ENCODE results near the gene SLC2A2.

SLC2A2 gene

DNA sequence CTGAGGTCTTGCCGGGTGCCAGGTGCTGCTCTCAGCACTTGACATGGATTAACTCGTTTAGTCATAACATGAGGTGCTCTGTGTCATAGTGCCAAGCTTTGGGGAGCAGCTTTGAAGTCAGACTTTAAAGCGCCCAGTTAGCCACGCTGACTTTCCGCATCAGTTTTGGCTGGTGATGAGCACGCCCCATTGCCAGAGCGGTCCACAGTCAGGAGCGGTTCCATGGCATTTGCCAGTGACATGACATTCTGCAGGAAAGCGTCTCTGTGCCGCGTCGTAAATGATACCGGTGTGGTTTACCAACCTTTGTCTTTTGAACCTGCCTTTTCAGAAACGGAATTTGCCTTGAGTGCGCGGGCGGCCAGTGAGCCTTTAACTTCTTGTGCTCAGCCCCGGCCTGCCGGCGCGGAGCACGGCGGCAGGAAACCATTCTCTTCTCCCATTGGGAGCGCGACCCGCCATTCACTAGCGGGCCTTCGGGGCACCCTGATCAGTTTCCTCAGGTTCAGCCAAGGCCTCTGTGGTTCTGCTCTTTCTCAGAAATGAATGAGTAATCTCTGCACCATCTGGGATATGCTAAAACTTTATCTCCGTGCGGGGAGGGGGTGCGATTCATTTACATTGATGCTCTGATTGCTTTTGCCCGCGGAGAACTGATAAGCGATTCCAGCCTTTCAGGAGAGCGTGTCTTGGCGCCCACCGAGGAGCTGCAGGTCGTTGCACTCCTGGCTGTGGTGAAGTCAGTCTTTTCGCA is 1.7 kb upstream of the SLC2A2 start:
- peak; percentile 40 for DNase-seq

DNA sequence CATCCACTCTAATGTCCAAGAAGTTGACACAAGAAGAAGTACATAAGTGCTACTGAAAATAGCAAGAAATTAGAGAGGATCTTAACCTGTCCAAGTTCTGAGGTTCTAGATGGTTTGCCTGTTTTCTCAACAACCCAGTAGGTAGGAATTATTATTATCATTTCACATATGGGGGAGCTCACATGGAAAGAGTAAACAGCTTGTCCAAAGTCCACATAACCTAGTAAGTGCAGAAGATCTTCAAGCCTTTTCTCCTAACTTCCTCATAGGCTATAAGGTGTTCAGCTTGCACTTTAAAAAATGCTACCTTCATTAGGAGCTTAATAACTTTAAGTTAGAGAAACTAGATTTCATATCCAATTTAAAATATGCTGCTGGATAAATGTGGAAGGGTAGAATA is 3.0 kb downstream of the SLC2A2 start:
- DNase-seq: no peak

DNA sequence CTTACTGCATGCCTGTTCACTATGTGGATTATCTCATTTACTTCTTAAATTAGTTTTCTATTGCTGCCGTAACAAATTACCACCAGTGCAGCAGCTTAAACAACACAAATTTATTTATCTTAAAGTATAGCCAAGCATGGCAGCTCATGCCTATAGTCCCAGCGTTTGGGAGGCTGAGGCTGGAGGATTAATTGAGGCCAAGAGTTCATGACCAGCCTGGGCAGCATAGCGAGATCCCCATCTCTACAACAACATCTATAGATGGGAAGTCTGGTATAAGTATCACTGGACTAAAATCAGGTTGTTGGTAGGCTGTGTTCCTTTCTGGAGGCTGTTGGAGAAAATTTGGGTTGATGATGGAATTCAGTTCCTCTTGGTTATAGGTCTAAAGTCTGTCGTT is 5.1 kb downstream of the SLC2A2 start:
- DNase-seq: no peak

DNA sequence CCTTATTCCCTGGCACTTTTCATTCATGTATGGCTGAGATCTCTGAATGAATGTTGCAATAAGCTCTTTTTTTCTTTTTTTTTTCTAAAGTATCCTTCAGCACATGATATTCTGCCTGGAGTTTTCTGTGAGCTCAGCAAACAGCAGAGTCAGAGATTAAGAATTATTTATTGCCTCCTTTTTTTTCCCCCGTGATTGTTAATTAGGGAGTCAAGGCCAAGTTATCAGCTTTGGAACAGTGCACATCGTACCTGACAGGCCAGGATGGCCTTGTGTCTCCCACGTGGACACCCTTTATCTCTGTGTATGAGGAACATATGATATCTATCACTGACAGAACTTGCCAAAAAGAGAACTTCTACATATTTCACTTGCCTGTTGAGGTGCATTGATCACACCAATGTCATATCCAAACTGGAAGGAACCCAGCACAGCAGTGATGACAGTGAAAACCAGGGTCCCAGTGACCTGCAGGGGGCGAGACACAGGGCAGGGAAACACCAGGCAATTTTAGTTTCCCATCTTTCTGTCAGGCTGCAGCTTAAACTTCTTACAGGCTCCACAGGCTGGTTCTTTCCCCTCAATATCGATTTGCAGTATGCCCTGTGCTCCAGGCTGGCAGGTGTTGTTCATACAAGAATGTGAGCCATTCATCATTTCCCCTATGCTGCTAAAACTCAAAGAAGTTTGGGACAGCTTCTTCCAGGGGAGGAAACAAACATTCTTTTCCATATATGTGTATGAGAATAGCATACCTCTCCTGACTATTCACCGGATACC is 8.2 kb downstream of the SLC2A2 start:
- DNase-seq: no peak

DNA sequence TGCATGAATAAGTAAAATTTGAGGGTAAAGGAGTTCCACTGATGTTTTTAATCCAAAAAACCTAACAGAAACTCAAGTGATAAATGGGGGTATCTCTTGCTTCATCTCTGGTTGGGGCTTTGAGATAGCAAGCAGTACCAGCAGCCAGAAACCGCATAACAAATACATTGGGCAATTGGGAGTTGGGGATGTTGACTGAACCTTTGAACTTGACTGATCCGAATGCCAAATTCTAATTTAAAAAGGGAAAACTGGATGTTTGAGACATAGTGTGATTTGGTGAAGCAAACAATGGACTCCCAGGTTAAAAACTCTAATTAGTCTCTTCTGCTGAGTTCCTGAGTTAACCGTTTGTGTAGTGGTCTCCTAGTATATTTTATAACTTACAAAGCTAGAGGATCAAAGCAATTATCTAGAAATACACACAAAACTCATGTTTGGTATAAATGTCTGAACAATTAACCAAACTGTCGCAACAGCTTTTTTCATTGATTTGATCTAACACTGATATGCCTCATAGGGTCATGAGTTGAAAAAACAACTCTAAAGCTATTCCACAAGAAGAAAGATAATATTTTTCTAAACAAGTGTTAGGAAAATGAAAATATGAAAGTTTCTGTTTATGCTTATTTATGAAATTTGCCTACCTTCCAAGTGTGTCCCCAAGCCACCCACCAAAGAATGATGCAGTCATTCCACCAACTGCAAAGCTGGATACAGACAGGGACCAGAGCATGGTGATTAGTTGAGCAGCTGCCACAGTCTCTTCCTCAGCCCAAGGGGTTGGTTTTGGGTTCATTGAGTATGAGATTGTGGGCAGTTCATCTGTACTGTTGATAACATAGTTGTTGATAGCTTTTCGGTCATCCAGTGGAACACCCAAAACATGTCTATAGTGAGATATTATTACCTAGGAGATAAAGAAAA is 12.4 kb downstream of the SLC2A2 start:
- no peak for DNase-seq

DNA sequence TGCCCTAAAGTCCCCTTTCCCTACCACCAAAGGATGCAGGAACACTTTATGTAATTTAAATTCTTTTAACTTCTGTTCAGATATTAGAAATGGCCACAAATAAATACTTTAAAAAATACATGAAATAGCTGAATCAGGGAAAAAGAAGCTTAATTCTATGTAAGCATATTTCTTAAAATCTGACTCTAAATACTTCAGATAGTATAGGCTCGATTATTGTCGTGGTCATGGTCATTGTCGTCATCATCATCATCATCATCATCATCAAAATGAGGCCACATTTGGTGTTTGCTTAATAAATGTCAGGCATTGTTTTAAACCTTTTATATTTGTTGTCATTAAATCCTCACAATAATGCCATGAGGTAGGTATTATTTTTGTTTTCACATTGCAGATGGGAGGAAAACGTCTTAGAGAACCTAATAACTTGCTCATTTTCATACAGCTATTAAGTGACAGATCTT is 14.6 kb downstream of the SLC2A2 start:
- no peak for DNase-seq

DNA sequence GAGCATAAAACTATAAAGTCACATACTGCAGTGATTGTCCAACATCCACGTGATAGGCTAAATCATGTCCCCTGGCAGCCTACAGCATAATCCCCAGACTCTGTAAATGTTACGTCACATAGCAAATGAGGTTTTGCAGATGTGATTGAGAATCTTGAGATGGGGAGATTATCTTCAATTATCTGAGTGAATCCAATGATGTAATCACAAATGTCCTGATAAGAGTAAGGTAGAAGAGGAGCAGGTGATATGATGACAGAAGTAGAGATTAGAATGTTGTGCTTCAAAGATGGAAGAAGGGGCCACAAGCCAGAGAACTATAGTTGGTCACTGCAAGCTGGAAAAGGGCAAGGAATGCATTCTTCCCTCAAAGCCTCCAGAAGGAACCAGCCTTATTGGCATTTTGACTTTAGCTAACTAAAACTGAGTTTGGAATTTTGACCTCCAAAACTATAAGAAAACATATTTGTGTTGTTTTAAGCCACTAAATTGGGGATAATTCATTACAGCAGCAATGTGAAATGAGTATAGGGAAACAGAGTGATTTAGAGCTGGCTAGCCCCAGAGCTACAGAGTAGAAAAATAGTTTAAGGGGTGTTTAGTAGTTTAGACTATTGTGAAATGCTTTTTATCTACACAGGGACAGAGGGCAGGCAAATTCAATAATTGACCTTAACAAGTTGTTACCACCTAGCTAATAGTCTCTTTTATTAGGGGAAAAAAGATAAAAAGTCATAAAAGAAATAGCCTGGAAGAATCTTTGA is 15.2 kb downstream of the SLC2A2 start:
- DNase-seq: no peak

DNA sequence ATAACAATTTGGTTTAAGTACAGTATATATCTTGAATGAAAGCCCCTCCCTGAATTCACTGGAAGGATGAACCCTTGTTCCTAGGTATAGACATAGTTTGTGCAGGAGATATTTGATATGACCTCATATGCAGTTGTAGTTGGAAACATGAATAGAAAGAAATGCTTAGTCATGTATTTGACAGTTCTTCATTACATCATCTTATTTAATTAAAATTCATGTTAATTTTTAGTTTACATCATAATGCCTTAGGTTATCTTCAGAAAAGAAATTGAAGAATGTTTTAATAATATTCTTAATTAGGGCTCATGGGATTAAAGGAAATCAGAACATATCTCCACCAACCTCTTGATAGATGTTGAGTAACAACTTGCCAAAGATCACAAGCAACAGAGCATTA is 19.2 kb downstream of the SLC2A2 start:
- DNase-seq: no peak

DNA sequence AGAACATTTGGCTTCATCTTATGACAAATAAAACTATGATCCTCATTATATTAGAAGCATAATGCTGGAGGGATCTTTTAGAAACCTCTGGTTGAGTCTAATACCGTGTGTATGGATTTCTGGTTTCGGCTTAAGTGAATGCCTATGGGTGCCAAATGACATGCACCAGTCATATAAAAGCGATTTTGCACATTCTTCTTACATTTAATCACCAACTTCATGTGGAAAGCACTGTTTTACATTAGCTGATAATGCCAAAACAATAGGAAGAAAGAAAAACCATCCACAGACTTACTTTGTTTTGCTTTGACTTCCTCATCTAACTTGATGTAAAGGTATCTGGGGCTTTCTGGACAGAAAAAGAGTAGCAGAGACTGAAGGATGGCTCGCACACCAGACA is 20.9 kb downstream of the SLC2A2 start:
- no peak for DNase-seq

DNA sequence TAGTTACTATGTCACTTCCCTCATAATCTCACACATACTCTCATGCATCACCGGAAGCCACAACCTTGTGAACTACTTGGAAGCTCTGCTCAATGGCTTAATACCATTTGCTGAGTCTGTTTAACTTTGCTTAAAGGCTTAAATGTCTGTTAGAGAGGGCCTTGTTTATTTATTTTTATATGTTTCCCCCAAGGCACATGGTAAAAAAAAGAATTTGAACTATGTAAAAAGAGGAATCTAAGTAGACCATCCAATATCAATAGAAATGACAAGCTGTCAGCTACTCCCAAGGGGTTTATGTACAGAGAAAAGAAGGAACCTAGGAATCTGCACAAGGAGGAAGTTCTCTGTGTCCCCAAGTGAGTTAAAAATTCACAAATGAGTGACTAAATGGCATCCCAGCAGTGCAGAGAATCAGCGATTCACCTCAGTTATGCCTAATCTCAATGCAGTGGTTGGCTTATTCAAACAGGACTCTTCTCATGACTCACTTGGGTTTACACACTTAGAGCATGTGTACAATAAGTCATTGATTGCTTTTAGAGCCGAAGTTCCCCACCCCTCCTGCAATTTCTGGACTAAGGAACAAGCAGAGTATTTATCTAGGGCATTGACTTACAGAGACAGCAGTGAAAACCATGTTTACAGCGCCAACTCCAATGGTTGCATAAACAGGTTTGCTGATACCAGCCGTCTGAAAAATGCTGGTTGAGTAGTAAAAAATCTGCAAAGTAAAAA is 24.4 kb downstream of the SLC2A2 start:
- no peak for DNase-seq

DNA sequence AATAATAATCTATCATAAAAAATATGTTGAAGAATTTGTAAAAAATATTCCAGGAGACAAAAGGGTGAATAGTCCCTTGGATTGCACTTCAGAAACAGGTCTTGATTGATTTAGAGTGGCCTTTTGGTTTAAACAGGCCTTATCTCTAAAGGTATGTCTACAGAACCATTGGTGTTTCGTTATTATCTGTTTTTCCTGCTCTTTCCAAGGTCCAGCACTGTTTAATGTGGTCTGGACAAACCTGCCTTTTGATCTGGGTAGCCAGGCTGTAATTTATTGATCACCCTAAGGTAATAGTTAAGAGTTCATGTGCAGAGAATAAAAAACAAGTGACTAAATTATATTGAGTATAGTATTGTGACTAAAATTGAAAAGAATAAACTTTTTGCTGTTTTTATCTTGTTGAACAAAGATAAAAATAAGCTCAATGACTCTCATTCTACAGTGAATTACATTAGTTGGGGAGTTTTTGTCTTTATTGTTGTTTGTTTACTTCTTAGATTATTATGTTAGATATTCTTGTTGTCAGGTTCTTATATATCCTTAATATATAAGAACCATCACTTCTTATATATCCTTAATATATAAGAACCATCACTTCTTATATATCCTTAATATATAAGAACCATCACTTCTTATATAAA is 25.1 kb downstream of the SLC2A2 start:
- DNase-seq: no peak

DNA sequence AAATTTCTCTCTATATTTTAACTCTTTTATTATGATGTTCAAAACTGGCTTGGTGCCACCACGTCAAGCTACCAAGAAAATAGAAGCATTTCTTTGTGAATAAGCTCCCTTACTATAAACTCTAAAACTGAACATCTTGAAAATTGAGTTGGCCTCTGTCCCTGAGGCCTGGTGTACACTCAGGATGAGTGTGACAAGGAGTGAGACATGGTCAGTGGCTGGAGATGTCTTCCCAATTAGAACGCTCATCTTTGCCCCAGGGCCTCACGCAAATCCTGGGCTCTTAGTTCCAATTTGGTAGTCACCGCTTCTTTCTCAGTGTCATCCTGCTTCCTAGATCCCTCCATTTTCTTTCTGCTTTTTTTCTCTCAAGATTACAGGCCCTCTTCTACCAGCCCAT is 26.2 kb downstream of the SLC2A2 start:
- DNase-seq: no peak

DNA sequence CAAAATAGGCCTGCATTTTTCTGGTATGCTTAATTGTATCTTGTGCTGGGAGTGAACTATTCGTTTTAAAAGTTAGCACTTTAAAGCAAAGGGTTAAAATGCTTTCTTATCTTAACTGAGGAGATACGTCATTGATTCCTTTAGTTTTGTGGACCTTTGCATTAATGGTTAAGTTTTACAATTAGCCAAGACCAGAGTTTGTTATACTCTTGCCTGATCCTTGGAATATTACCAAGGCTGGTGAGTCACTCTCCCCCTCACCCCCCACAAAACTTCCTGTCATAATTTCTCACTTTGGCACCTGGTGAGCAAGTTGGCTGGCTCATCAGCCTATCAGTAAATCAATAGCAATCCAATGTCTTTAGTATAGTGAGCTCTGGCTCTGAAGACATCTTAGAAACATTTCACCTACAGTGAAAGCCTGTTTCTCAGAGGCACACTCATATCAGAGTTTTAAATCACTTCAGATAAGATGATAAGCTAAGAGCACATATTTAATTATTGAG is 26.7 kb downstream of the SLC2A2 start:
- no peak for DNase-seq

DNA sequence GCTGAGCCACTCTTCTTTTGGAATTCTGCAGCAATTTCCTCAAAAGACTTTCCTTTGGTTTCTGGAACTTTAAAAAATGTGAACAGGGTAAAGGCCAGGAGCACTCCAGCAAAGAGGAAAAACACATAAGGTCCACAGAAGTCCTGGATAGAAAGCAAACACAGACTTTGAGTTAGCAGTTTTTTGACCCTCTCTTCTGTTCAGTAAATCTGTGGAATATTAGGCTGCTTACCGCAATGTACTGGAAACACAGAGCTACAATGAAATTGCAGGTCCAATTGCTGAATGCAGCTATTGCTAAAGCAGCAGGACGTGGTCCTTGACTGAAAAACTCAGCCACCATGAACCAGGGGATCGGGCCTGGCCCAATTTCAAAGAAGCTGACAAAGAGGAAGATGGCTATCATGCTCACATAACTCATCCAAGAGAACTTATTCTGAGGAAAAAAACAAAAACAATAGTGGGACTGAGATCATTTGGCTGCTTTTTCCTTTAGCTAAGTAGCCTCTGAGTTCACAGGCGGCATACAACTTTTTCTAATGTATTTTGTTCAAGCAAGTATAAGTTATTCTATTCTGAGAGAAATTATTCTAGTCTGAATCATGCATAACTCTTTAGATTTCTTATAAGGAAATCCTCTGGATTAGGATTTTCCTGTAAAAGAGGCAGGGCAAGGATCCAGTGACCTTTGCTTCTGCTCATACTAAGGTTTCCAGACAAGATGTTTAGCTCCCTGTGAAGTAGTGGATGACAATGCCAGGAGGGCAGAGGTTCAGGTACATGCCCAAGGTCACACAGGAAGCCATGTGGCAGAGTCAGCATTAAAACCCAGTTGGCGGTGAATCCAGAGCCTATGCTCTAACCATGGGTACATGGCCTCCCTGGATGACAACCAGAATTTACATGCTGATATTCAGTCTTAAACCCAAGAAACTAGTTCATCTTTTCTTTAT is 28.3 kb downstream of the SLC2A2 start:
- no peak for DNase-seq

DNA sequence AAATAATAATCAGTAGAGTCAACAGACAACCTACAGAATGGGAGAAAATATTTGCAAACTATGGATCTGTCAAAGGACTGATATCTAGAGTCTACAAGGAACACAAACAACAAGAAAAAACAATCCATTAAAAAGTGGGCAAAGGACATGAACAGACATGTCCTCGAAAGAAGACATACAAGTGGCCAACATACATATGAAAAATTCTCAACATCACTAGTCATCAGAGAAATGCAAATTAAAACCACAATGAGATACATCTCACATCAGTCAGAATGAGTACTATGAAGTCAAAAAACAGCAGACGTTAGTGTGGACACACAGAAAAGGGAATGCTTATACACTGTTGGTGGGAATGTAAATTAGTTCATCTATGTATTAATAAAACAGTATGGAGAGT is 33.7 kb downstream of the SLC2A2 start:
- DNase-seq: no peak

DNA sequence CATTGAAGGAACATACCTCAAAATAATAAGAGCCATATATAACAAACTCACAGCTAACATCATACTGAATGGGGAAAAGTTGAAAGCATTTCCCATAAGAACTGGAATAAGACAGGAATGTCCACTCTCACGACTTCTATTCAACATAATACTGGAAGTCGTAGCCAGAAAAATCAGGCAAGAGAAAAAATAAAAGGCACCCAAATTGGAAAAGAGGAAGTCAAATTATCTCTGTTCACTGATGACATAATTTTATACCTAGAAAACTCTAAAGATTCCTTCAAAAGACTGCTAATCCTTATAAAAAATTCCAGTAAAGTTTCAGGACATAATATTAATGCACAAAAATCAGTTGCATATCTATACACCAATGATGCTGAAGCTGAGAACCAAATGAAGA is 34.9 kb downstream of the SLC2A2 start:
- no peak for DNase-seq

DNA sequence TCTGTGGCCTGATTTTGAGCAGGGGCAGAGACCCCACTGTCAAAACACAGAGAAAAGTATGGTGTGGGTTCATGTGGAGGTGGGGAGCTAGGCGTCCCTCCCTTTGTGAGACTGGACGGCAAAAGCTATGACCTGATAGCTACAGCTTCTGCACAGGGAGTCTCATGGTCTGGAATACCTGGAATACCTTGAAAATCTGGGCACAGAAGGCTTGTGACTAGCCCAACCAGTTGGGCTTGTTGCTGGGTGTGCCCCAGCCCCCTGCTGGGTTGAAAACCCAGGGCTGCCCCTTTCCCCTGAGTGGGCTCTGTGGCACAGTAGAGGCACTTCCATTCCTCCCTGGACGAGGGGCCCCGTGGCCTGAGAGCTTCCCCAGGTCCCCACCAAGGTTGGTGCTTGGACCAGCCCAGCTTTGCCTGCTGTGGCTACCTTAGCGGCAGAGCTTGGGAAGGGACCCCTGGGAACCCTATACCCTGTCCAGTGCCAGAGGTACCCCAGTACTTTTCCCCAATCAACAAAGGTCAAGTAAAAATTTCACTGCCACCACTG is 37.3 kb downstream of the SLC2A2 start:
- no peak for DNase-seq

DNA sequence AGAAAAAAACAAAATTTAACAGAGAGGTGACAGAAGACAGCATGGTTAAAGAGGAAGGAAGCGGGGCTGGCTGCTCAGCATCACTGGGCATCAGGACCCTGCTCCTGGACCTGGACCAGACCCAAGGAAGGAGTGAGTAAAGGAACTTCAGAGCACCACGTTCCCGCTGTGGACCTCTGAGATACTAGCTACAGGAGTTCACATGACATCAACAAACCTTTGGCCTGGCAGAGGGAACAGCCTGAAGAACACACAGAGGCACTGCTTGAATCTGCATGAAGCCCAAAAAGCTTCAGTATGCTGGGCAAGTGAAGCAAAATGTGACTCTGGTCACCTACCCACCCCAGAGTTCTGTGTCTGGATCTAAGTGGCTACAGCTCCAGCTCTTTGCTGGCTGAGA is 38.1 kb downstream of the SLC2A2 start:
- no peak for DNase-seq

DNA sequence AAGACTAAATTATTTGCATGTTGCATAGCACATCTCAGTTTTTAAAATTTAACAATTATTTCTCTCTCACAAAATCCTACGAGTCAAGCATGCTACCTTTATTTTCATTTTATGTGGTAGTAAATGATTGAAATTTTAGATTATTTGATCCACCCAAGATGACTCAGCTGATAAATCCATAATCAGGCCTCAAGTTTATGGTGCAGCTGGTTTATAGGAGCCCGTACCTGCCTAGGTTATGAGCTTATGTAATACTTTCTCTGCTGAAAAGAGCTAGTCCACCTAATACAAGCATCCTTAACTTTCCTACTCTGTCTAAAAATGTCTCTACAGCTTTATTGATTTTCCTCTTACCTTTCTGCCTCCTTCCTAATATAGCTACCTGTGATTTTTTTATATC is 41.2 kb downstream of the SLC2A2 start:
- DNase-seq: no peak

DNA sequence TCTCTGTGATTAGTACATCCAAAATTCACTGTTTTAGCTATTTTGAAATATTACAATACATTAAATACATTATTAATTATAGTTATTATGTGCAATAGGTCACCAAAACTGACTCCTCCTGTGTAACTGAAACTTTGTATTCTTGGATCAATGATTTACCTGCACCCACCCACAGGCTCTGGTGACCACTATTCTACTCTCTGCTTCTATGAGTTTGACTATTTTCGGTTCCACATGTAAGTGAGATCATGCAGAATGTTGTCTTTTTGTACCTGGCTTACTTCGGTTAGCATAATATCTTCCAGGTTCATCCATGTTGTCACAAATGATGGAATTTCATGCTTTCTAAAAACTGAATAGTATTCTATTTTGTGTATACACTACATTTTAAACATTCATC is 43.8 kb downstream of the SLC2A2 start:
- DNase-seq: no peak

Data from activated naive CD4-positive, alpha-beta T cell treated with anti-CD3 and anti-CD28 coated beads, Interleukin-2, amount 50 U/mL, for 16 hours (primary cell).